Mesothelial cell of epicardium (in vitro differentiated cells): ENCODE data around the gene SLC6A19. TPM values are rescaled to one million over a fixed set of nuclear protein-coding genes. Genes with fewer than 3 reads are reported as not detected.

Experiments used
- DNase-seq, 2 experiments: peaks; one replicate each; pipeline ENCODE4 v3.0.0; 2021; ENCODE audit warnings: low spot score in 2 of 2; ENCODE audit not compliant: unreplicated experiment in 2 of 2
- H3K27ac Mint-ChIP-seq: 2 replicates; pipeline ENCODE4 v1.8.0; 2021; ENCODE audit warnings: mixed read lengths
- H3K27me3 Mint-ChIP-seq: 2 replicates; pipeline ENCODE4 v1.8.0; 2021; ENCODE audit warnings: low read depth, mixed read lengths
- H3K36me3 Mint-ChIP-seq: 2 replicates; pipeline ENCODE4 v1.8.0; 2021; ENCODE audit warnings: mixed read lengths
- H3K4me1 Mint-ChIP-seq: 2 replicates; pipeline ENCODE4 v1.8.0; 2021; ENCODE audit warnings: mixed read lengths
- H3K4me3 Mint-ChIP-seq: 2 replicates; pipeline ENCODE4 v1.8.0; 2021; ENCODE audit warnings: mild to moderate bottlenecking, moderate library complexity, mixed read lengths
- H3K9me3 Mint-ChIP-seq: 2 replicates; pipeline ENCODE4 v1.8.0; 2021; ENCODE audit warnings: mixed read lengths
- CTCF ChIP-seq: fragments of 200-600 bp; sonication (generic); IDR thresholded peaks from one replicate; pipeline ENCODE4 v1.5.0; 2021; ENCODE audit warnings: antibody characterized with exemption; ENCODE audit not compliant: unreplicated experiment
- total RNA-seq: library from RNA; stranded (reverse); gene quantifications from 3 replicates; pipeline ENCODE4 v1.2.1, GENCODE V29; 2021

SLC6A19 gene
- total RNA-seq, 1 donor from 2014 or later, result not detected

GRCh38 chr5:1211701-1212100 lies 10.3 kb downstream of the SLC6A19 start:
- no peak for TF ChIP-seq CTCF
- DNase-seq, result no peak
- Mint-ChIP-seq H3K27me3 (peaks cover 13% of the 10 kb centered on the region), H3K4me1 (no peaks in the 10 kb centered on the region), H3K27ac (no peak overlapping the region), H3K4me3 (no peak overlapping the region), H3K36me3 (no peaks in the 10 kb centered on the region), H3K9me3 (peaks cover 4% of the 10 kb centered on the region)

- TF ChIP-seq CTCF, result no peak
- Mint-ChIP-seq H3K4me3 (no peak overlapping the region), H3K27me3 (peaks cover 12% of the 10 kb centered on the region), H3K4me1 (no peaks in the 10 kb centered on the region), H3K27ac (no peak overlapping the region), H3K36me3 (no peaks in the 10 kb centered on the region), H3K9me3 (peaks cover 4% of the 10 kb centered on the region)
- no peak for DNase-seq
Observed at GRCh38 chr5:1212271-1212670, 10.9 kb downstream of the SLC6A19 start.

- H3K27ac Mint-ChIP-seq, result no peak overlapping the region
- no peak for TF ChIP-seq CTCF
- peaks cover 7% of the 10 kb centered on the region for H3K27me3 Mint-ChIP-seq
- H3K9me3 Mint-ChIP-seq, result peaks cover 4% of the 10 kb centered on the region
- no peaks in the 10 kb centered on the region for H3K4me1 Mint-ChIP-seq
- no peak overlapping the region for H3K4me3 Mint-ChIP-seq
- no peak for DNase-seq
- no peaks in the 10 kb centered on the region for H3K36me3 Mint-ChIP-seq
Observed at GRCh38 chr5:1212881-1213280, 11.5 kb downstream of the SLC6A19 start.

GRCh38 chr5:1213508-1214162 lies 12.2 kb downstream of the SLC6A19 start:
- H3K9me3 Mint-ChIP-seq, result peaks cover 4% of the 10 kb centered on the region
- no peak for DNase-seq
- TF ChIP-seq CTCF, result no peak

GRCh38 chr5:1214163-1214935 lies 13.0 kb downstream of the SLC6A19 start:
- TF ChIP-seq CTCF, result no peak
- DNase-seq, result no peak
- Mint-ChIP-seq H3K9me3 (peaks cover 4% of the 10 kb centered on the region), H3K4me3 (no peak overlapping the region), H3K27ac (no peak overlapping the region), H3K27me3 (peaks cover 16% of the 10 kb centered on the region), H3K36me3 (no peaks in the 10 kb centered on the region), H3K4me1 (no peaks in the 10 kb centered on the region)

More at GRCh38 chr5:1213508-1214162, 12.2 kb downstream of the SLC6A19 start:
- Mint-ChIP-seq H3K27me3 (peaks cover 13% of the 10 kb centered on the region), H3K4me1 (no peaks in the 10 kb centered on the region), H3K36me3 (no peaks in the 10 kb centered on the region), H3K27ac (no peak overlapping the region), H3K4me3 (no peak overlapping the region)
